HG02610 (cell line): ENCODE data around the gene BMF.
"Not testable (repeated sequence)": the region's sequence is repeated elsewhere in the genome, so short reads cannot be mapped to it uniquely, and the experiment has no call there.

Source experiments
- ATAC-seq: cut with Tn5 transposase; IDR thresholded peaks from one replicate; pipeline ENCODE4 v1.9.1; 2021; ENCODE audit warnings: mild to moderate bottlenecking, moderate library complexity; ENCODE audit not compliant: unreplicated experiment

Gene BMF

GRCh38 chr15:40128766-40129660 is 20.3 kb upstream of the BMF start:
- no peak for ATAC-seq

GRCh38 chr15:40125950-40126349 is 17.3 kb upstream of the BMF start:
- no peak for ATAC-seq

- ATAC-seq, result not testable (repeated sequence)
Measured at GRCh38 chr15:40124807-40125285, 16.2 kb upstream of the BMF start.

GRCh38 chr15:40124333-40124732 is 15.7 kb upstream of the BMF start:
- ATAC-seq, result not testable (repeated sequence)

GRCh38 chr15:40123863-40124262 is 15.2 kb upstream of the BMF start:
- ATAC-seq, result not testable (repeated sequence)

- ATAC-seq, result not testable (repeated sequence)
Measured at GRCh38 chr15:40122989-40123388, 14.3 kb upstream of the BMF start.

- no peak for ATAC-seq
Measured at GRCh38 chr15:40121911-40122638, 13.4 kb upstream of the BMF start.

- no peak for ATAC-seq
Measured at GRCh38 chr15:40118473-40118872, 9.8 kb upstream of the BMF start.

GRCh38 chr15:40115670-40116093 is 7.0 kb upstream of the BMF start:
- ATAC-seq, result peak; percentile 95

GRCh38 chr15:40115106-40115505 is 6.4 kb upstream of the BMF start:
- ATAC-seq, result not testable (repeated sequence)

GRCh38 chr15:40114218-40114617 is 5.5 kb upstream of the BMF start:
- no peak for ATAC-seq

- no peak for ATAC-seq
Measured at GRCh38 chr15:40112789-40113188, 4.1 kb upstream of the BMF start.

GRCh38 chr15:40111888-40112287 is 3.2 kb upstream of the BMF start:
- no peak for ATAC-seq

- ATAC-seq, result no peak
Measured at GRCh38 chr15:40110866-40111550, 2.3 kb upstream of the BMF start.

GRCh38 chr15:40108061-40108854 is 421 bp downstream of the BMF start:
- no peak for ATAC-seq

- ATAC-seq, result peak; percentile 29
Measured at GRCh38 chr15:40106203-40107161, 2.2 kb downstream of the BMF start.

GRCh38 chr15:40105517-40106202 is 3.0 kb downstream of the BMF start:
- ATAC-seq, result peak; percentile 23

GRCh38 chr15:40104865-40105516 is 3.7 kb downstream of the BMF start:
- ATAC-seq, result peak; percentile 19
